HL-60 (cell line): ENCODE measurements around the gene DESI1.

Source experiments
- DNase-seq, 2 experiments: peaks; one replicate each; pipeline ENCODE4 v3.0.0-alpha.2; 2010 to 2020; ENCODE audit warnings: low read depth in 1 of 2, low spot score in 1 of 2
- H3K27ac ChIP-seq: fragments of 250-450 bp; sonication (Bioruptor Pico); replicated peaks from 2 replicates; pipeline ENCODE4 v1.5.1; 2020; ENCODE audit warnings: mild to moderate bottlenecking, moderate library complexity
- H3K27me3 ChIP-seq: fragments of 250-450 bp; sonication (Bioruptor Pico); 2 replicates; pipeline ENCODE4 v1.5.1; 2021; ENCODE audit warnings: mild to moderate bottlenecking, moderate library complexity; ENCODE audit not compliant: insufficient read depth, poor library complexity, severe bottlenecking
- H3K4me3 ChIP-seq: replicated peaks from 2 replicates; pipeline ENCODE4 v1.5.1; 2011; ENCODE audit warnings: mild to moderate bottlenecking, control low read depth, low read length; ENCODE audit not compliant: insufficient read depth
- CTCF ChIP-seq: IDR thresholded peaks from one replicate; pipeline ENCODE4 v1.5.1; 2011; ENCODE audit warnings: low read length, control low read depth, inconsistent platforms; ENCODE audit not compliant: insufficient read depth
- GABPA ChIP-seq: IDR thresholded peaks from 2 replicates; pipeline ENCODE4 v1.6.1; 2012; ENCODE audit warnings: low read depth
- POLR2AphosphoS5 ChIP-seq: IDR thresholded peaks from 2 replicates; pipeline ENCODE4 v1.6.1; 2012; ENCODE audit warnings: low read depth
- SPI1 ChIP-seq: IDR thresholded peaks from 2 replicates; pipeline ENCODE4 v1.6.1; 2012; ENCODE audit warnings: low read depth, mild to moderate bottlenecking, borderline replicate concordance
- TF ChIP-seq, protein P1 (sequence below): IDR thresholded peaks from 2 replicates; pipeline ENCODE4 v1.6.1; 2012; ENCODE audit warnings: low read depth; ENCODE audit not compliant: insufficient replicate concordance

Gene DESI1

GRCh38 chr22:41557401-41558240 lies 63.2 kb downstream of the DESI1 start:
- Histone ChIP-seq H3K27ac (no peak overlapping the region), H3K27me3 (peaks cover 12% of the 10 kb centered on the region), H3K4me3 (no peak overlapping the region)
- no peak for TF ChIP-seq SPI1
- TF ChIP-seq POLR2AphosphoS5 = no peak
- no peak for TF ChIP-seq GABPA
- TF ChIP-seq, protein P1, sequence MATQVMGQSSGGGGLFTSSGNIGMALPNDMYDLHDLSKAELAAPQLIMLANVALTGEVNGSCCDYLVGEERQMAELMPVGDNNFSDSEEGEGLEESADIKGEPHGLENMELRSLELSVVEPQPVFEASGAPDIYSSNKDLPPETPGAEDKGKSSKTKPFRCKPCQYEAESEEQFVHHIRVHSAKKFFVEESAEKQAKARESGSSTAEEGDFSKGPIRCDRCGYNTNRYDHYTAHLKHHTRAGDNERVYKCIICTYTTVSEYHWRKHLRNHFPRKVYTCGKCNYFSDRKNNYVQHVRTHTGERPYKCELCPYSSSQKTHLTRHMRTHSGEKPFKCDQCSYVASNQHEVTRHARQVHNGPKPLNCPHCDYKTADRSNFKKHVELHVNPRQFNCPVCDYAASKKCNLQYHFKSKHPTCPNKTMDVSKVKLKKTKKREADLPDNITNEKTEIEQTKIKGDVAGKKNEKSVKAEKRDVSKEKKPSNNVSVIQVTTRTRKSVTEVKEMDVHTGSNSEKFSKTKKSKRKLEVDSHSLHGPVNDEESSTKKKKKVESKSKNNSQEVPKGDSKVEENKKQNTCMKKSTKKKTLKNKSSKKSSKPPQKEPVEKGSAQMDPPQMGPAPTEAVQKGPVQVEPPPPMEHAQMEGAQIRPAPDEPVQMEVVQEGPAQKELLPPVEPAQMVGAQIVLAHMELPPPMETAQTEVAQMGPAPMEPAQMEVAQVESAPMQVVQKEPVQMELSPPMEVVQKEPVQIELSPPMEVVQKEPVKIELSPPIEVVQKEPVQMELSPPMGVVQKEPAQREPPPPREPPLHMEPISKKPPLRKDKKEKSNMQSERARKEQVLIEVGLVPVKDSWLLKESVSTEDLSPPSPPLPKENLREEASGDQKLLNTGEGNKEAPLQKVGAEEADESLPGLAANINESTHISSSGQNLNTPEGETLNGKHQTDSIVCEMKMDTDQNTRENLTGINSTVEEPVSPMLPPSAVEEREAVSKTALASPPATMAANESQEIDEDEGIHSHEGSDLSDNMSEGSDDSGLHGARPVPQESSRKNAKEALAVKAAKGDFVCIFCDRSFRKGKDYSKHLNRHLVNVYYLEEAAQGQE = no peak
- no peak for TF ChIP-seq CTCF
- DNase-seq = no peak

DNA sequence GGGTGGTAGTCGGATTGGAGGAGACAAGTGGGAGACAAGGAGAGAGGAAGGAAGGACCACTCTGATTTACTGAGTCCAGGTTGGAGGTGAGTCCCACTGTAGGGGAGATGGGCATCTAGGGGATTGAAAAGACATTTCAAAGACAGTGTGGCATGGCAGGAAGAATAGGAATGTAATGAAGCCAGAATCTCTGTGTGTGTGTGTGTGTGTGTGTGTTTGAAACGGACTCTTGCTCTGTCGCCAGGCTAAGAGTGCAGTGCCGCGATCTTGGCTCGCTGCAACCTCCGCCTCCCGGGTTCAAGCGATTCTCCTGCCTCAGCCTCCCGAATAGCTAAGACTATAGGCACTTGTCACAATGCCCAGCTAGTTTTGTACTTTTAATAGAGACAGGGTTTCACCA lies 64.3 kb downstream of the DESI1 start:
- H3K27me3 ChIP-seq = peaks cover 12% of the 10 kb centered on the region
- no peak overlapping the region for H3K27ac ChIP-seq
- H3K4me3 ChIP-seq = no peak overlapping the region
- DNase-seq = no peak
- no peak for TF ChIP-seq POLR2AphosphoS5
- TF ChIP-seq SPI1 = no peak
- no peak for TF ChIP-seq CTCF

DNA sequence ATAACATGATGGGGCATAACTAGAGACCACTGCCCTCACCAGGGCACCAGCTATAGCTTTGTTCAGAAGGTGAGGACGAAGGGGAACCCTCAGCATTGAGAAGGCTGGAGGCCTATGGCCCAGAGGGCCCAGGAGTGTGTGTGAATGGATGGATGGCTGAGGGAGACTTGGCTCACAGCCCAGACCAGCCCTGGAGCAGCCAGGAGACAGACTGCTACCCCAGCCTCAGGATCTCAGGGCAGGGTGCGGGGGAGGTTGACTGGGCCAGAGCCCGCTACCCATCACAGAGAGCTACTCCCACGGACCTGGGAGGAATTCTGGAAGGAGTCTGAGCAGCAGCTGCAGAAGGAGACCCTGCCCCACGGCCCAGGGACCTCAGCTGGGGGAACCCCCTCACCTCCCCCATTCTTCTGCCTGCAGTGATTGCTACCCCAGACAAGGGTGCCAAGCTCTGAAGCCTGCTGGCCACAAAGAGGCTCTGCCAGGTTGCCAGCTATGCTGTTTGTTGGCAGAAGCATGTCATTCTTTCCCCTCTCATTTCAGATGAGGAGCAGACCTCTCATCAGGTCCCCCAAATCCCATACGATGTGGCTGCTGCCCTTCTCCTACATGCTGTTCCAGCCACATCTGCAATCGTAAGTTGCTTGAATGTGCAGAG lies 65.4 kb downstream of the DESI1 start:
- no peak for DNase-seq
- Histone ChIP-seq H3K27me3 (peaks cover 12% of the 10 kb centered on the region), H3K4me3 (no peak overlapping the region), H3K27ac (no peak overlapping the region)
- TF ChIP-seq, protein P1 = no peak
- TF ChIP-seq POLR2AphosphoS5 = no peak
- no peak for TF ChIP-seq CTCF
- no peak for TF ChIP-seq SPI1
- no peak for TF ChIP-seq GABPA
